Measurements from ENCODE around the gene ENPP4.
"Not testable (repeated sequence)": the region's sequence is repeated elsewhere in the genome, so short reads cannot be mapped to it uniquely, and the experiment has no call there.

Gene ENPP4, protein sequence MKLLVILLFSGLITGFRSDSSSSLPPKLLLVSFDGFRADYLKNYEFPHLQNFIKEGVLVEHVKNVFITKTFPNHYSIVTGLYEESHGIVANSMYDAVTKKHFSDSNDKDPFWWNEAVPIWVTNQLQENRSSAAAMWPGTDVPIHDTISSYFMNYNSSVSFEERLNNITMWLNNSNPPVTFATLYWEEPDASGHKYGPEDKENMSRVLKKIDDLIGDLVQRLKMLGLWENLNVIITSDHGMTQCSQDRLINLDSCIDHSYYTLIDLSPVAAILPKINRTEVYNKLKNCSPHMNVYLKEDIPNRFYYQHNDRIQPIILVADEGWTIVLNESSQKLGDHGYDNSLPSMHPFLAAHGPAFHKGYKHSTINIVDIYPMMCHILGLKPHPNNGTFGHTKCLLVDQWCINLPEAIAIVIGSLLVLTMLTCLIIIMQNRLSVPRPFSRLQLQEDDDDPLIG

DNA sequence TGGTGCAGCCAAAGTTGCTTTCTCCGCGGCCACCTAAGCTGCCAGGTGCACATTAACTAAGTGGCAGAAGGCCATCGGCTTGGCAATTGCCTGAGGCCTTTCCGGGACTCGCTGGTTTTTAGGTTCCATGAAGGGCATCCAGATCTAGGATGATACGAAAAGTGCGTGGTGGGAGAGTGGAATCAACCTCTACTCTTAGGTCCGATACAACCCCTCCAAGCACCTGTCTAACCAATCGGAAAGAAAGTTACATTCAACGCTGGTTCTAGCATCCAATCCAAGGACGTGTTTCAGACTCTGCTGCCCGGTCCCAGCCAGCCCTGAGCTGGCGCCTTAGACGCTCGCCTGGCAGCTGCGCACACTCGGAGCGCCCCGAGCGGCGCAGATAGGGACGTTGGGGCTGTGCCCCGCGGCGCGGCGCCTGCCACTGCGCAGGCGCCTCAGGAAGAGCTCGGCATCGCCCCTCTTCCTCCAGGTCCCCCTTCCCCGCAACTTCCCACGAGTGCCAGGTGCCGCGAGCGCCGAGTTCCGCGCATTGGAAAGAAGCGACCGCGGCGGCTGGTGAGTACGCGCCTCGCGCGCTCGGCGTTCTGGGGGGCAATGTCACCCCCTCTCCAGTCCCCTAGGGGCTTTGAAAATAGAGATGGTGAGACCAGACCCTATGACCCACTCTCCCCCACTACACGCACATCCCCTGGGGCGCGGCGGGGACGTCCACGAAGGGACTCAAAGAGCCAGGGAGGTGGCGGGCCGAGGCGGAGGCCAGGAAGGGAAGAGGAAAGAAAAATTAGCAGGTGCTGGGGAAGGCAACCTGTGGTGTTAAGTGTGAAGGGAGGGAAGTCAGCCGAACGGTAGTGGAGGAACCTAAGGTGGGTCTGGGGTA, at the start of gene ENPP4:
ENPP4 (plus strand) TSS at position 361 of the 883 bp plus-strand sequence. CDS start 9,595 bp downstream, outside the sequence.
- peak within 1 kb of the TSS; percentile 97 for H3K27ac Mint-ChIP-seq
- peaks cover 45% of the 10 kb centered on the region for H3K4me1 Mint-ChIP-seq
- peak within 1 kb of the TSS; percentile 99 for H3K4me3 Mint-ChIP-seq
- ATAC-seq (peak; percentile 100), DNase-seq (ENCODE audit: low spot score in 2 of 2) (peak; percentile 98 to 99)
- peaks cover 6% of the 10 kb centered on the region for H3K36me3 Mint-ChIP-seq
- H3K9me3 Mint-ChIP-seq: no peaks in the 10 kb centered on the region

DNA sequence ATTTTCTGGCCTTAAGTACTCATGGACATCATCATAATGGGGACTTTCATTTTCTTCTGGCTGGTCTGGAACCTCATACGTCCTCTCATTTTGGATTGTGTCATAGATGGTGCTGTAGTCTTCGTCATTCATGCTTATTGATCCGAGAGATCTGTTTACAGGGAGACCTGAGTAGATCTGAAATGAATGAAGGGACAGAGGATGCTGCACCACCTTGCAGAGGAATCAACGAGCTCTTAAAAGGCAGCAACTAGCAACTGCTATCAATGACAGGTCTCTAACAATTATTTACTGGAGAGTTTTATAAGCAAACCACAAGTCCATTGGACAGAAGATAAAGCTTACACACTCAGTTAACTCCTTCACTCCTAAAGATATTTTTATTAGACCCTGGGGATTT, 49.7 kb upstream of the ENPP4 start:
- Mint-ChIP-seq H3K36me3 (no peaks in the 10 kb centered on the region), H3K4me3 (no peak overlapping the region), H3K4me1 (peaks cover 5% of the 10 kb centered on the region), H3K27ac (no peak overlapping the region), H3K9me3 (no peaks in the 10 kb centered on the region)
- no peak for DNase-seq (ENCODE audit: low spot score in 2 of 2)
- ATAC-seq: no peak

DNA sequence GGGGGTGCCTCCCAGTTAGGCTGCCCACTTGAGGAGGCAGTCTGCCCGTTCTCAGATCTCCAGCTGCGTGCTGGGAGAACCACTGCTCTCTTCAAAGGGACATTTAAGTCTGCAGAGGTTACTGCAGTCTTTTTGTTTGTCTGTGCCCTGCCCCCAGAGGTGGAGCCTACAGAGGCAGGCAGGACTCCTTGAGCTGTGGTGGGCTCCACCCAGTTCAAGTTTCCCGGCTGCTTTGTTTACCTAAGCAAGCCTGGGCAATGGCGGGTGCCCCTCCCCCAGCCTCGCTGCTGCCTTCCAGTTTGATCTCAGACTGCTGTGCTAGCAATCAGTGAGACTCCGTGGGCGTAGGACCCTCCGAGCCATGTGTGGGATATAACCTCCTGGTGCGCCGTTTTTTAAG, 44.1 kb upstream of the ENPP4 start:
- not testable (repeated sequence) for H3K9me3 Mint-ChIP-seq

DNA sequence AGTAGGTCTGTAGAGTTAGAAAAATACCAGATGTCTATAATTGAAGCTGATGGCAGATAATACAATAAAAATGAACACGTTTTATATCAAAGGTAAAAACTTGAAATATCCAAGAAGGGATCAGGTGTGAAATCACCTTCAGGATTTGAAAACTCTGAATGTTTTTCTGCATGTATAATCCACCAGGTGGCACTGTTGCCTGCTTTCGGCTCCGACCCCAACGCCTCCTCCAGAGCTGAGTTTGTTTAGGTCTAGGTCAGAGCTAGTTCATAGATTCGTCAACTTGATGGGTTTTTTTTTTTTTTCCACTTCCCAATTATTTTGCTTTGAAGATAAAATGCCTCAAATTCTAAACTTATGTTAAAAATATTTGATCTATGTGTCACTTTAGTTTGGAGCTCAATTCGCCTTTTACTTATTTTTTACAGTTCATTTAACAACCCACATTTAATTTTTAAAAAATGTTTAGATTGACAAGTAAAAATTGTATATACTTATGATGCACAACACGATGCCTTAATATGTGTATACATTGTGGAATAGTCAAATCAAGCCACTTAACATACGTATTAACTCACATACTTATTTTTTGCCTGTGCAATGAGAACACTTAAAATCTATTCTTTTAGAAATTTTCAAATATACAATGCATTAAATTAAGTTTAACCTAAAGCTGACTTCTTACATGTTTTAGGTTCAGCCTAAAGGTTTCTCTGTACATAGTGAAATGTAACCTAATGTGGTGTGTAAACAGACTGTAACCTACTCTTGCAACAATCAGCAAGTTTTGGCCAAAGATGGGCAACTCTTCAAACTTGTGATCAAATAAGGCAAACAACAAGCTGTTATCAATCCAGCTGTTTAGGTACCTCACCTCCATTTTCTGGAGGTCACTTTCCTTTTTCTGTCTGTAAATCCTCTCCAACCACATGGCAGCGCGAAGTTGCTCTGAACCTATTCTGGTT, 39.4 kb upstream of the ENPP4 start:
- Mint-ChIP-seq H3K4me3 (no peak overlapping the region), H3K4me1 (no peaks in the 10 kb centered on the region), H3K27ac (no peak overlapping the region), H3K36me3 (no peaks in the 10 kb centered on the region), H3K9me3 (peaks cover 6% of the 10 kb centered on the region)
- DNase-seq (ENCODE audit: low spot score in 2 of 2): peak; percentile 23 to 68
- ATAC-seq: peak; percentile 50

More for the DNA sequence above, 44.1 kb upstream of the ENPP4 start:
- H3K36me3 Mint-ChIP-seq; H3K27ac Mint-ChIP-seq; ATAC-seq; DNase-seq (ENCODE audit: low spot score in 2 of 2); H3K4me1 Mint-ChIP-seq; H3K4me3 Mint-ChIP-seq: not testable (repeated sequence)

DNA sequence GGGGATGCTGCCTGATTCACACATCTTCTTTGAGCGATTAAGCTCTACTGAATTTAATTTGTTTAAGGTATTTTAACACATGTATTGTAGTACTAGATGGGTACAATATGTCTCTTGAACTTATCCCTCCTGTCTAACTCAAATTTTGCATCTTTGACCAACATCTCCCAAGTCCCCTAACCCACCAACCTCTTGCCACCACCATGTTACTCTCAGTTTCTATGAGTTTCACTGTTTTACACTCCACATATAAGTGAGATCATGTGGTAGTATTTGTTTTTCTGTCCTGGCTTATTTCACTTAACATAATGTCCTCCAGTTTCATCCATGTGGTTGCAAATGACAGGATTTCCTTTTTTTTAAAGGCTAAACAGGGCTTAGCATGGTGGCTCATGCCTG, 38.7 kb upstream of the ENPP4 start:
- no peak overlapping the region for H3K4me3 Mint-ChIP-seq
- ATAC-seq: no peak
- no peak overlapping the region for H3K27ac Mint-ChIP-seq
- peaks cover 12% of the 10 kb centered on the region for H3K9me3 Mint-ChIP-seq
- no peak for DNase-seq (ENCODE audit: low spot score in 2 of 2)
- H3K36me3 Mint-ChIP-seq: no peaks in the 10 kb centered on the region
- H3K4me1 Mint-ChIP-seq: no peaks in the 10 kb centered on the region

DNA sequence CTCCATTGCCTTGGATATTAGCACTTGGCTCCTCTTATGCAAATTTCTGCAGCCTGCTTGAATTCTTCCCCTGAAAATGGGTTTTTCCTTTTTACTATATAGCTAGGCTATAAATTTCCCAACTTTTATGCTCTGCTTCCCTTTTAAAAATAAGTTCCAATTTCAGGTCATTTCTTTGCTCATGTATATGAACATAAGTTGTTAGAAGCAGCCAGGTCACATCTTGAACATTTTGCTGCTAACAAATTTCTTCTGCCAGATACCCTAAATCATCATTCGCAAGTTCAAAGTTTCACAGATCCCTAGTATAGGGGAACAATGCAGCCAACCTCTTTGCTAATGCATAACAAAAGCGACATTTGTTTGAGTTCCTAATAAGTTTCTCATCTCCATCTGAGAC, 34.5 kb upstream of the ENPP4 start:
- Mint-ChIP-seq H3K4me3 (no peak overlapping the region), H3K36me3 (no peaks in the 10 kb centered on the region)
- DNase-seq (ENCODE audit: low spot score in 2 of 2): no peak

DNA sequence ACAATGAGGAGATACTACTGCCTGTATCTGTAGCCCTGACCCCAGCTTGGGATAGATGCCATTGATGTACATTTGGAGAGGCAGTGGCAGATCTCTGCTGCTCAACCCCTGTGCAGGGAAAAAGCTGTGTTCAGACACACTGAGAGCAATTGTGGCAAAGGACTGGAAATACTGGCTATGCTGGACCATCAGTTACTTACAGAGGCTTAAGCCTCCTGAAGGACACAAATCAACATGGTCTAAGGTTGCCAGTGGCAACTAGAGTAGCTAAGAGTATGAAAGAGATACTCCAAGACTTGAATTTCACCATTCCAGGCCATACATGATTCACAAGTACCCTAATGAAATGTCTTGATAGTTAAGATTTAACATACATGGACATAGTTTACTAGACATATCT, 32.4 kb upstream of the ENPP4 start:
- no peak for ATAC-seq
- Mint-ChIP-seq H3K4me3 (no peak overlapping the region), H3K4me1 (no peaks in the 10 kb centered on the region), H3K36me3 (no peaks in the 10 kb centered on the region), H3K27ac (no peak overlapping the region), H3K9me3 (peaks cover 12% of the 10 kb centered on the region)
- no peak for DNase-seq (ENCODE audit: low spot score in 2 of 2)

More for the DNA sequence above, 34.5 kb upstream of the ENPP4 start:
- Mint-ChIP-seq H3K27ac (no peak overlapping the region), H3K4me1 (no peaks in the 10 kb centered on the region), H3K9me3 (peaks cover 12% of the 10 kb centered on the region)
- no peak for ATAC-seq

DNA sequence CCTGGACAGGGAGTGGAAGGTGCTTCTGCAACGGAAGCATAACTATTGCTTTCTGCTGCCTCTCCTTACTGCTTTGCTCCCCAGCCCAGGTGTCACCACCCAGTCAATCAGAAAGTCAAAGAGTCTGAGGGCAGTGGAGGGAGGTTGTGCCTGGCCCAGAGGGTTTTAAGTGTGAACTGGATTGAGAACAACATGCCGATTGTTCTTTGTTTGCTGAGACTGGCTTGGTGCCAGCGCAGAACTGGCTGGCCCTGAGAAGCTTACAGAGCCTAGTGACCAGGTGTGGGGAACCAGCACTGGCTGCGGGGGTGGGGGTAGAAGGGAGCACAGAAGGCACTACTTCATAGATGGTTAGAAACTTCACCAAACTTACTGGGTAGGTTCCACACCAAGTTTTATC, 31.1 kb upstream of the ENPP4 start:
- ATAC-seq (no peak), DNase-seq (ENCODE audit: low spot score in 2 of 2) (no peak)
- peaks cover 5% of the 10 kb centered on the region for H3K4me1 Mint-ChIP-seq
- no peak overlapping the region for H3K4me3 Mint-ChIP-seq
- no peaks in the 10 kb centered on the region for H3K36me3 Mint-ChIP-seq
- peaks cover 12% of the 10 kb centered on the region for H3K9me3 Mint-ChIP-seq
- no peak overlapping the region for H3K27ac Mint-ChIP-seq

DNA sequence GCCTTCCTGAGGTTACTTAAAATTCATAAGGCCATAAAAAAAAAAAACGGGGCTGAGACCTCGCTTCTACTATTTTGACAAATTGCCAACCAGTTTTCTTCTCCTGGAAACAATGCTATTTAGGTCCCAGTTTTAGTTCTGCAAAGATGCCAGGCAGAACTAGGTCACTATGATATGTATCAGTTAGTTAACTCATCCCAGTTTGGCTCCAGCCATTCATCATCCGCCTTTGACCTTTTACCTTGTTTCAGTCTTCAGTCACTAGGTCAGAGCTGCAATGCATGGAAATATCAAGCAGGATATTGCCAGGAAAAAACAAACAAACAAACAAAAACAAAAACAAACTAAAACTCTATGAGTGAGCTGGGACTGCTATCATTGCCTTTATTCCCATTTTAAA, 29.8 kb upstream of the ENPP4 start:
- Mint-ChIP-seq H3K36me3 (no peaks in the 10 kb centered on the region), H3K4me1 (peaks cover 12% of the 10 kb centered on the region), H3K27ac (no peak overlapping the region), H3K4me3 (no peak overlapping the region), H3K9me3 (peaks cover 9% of the 10 kb centered on the region)
- DNase-seq (ENCODE audit: low spot score in 2 of 2) (no peak), ATAC-seq (no peak)

DNA sequence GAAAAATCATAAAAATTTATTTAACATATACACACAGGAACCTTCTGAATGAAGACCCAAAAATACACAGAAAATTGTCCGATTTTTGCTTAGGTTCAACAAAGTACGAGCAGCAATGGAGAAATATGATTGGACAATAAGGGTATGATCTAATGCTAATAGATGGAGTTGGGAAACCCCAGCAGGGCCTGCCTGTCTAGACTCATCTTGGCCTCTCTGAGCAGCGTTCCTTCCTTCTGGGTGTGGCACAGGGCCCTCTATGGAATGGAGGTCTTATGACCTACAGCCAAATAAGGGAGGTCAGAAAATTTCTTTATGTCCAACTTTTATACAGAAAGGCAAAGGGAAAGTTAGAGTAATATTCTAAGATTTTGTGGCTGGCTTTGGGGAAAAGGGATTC, 27.7 kb upstream of the ENPP4 start:
- DNase-seq (ENCODE audit: low spot score in 2 of 2) (no peak), ATAC-seq (no peak)
- Mint-ChIP-seq H3K4me1 (peaks cover 19% of the 10 kb centered on the region), H3K36me3 (no peaks in the 10 kb centered on the region), H3K4me3 (no peak overlapping the region), H3K9me3 (no peaks in the 10 kb centered on the region), H3K27ac (no peak overlapping the region)

DNA sequence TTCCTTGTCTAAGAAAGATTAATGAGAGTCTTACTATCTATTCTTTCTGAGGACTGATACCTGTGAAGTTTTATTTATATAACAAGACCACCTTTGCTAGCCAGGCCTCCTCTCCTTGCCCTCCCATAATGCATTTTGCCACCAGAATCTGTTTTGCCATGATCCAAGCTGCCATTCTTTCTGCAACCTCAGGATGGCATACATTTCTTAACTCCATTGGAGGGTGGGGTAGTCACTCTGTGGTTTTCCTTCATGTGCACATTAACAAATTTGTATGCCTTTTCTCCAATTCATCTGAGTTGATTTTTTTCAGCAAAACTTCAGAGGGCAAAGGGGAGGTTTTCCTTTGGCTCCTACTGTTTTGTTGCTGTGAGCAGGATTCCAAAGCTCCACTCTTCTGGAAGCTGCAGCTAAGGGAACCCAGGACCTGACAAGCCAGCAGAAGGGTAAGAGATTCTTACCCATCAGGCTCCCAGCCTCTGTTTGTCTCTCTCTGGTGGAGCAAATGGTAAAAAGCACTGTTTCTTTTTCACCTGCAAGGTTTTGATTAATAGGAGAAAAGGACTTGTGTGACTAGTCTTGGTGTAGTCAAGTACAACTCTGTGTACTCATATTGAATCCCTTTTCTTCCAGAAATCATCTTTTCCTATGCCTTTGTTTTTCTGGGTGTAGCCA, 26.2 kb upstream of the ENPP4 start:
- DNase-seq (ENCODE audit: low spot score in 2 of 2): no peak
- Mint-ChIP-seq H3K9me3 (peaks cover 2% of the 10 kb centered on the region), H3K27ac (peak overlapping the region; percentile 9), H3K4me3 (no peak overlapping the region), H3K4me1 (peaks cover 19% of the 10 kb centered on the region), H3K36me3 (no peaks in the 10 kb centered on the region)
- ATAC-seq: no peak

DNA sequence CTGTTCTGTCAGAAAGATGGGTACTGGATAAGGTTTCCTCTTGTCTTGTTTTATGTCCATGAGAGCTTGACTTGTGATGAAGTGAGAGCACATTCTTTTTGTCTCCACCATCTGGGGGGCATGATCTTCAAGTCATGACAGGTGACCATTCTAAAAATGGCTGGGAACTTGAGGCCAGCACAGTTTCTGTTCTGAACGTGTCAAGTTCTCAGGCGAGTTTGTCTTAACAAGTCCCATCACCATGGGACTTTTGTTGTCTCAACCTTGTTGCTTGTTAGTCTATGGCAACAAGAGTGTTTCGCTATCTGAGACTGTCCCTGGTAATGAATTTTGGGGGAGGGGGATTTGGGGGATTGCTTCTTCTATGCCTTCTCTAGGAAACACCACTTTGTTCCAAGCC, 25.6 kb upstream of the ENPP4 start:
- Mint-ChIP-seq H3K36me3 (no peaks in the 10 kb centered on the region), H3K4me3 (no peak overlapping the region), H3K27ac (peak overlapping the region; percentile 9), H3K4me1 (peaks cover 19% of the 10 kb centered on the region), H3K9me3 (peaks cover 2% of the 10 kb centered on the region)
- no peak for ATAC-seq
- no peak for DNase-seq (ENCODE audit: low spot score in 2 of 2)

DNA sequence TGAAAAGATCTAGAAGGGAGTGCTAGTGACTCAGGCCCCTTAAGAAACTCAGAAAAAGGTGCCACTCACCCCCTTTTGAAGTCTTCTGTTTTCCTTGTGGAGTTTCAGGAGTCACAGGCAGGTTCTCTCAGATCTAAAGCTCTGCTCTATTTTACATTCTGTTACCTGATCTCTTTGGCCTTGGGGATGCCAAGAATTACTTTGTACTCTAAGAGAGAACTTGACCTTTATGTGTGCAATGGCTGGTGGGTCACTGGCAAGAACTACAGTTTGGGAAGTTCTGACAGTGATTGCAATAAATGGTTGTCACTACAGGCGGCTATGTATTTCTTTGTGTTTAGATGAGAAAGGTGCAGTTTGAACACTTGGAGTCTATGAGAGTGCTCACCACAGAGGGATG, 24.2 kb upstream of the ENPP4 start:
- Mint-ChIP-seq H3K4me3 (no peak overlapping the region), H3K36me3 (no peaks in the 10 kb centered on the region), H3K27ac (no peak overlapping the region), H3K4me1 (peaks cover 19% of the 10 kb centered on the region), H3K9me3 (peaks cover 2% of the 10 kb centered on the region)
- no peak for ATAC-seq
- no peak for DNase-seq (ENCODE audit: low spot score in 2 of 2)

DNA sequence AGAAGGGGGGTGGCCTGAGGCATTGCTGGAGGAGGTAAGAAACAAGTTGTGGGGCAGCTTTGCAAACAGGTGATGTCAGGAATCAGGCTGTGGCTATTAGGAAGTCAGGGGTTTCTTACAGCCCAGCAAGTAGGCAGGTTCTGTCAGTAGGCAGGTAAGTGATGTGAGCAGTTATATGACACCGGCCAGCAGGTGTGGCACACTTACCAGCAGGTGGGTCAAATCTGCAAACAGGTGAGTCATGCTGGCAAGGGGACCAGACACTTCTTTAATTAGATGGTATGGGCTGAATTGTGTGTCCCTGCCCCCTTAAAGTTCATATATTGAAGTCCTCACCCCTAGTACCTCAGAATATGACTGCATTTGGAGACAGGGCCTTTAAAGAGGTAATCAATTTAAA, 16.4 kb upstream of the ENPP4 start:
- ATAC-seq: no peak
- Mint-ChIP-seq H3K4me3 (no peak overlapping the region), H3K36me3 (no peaks in the 10 kb centered on the region), H3K27ac (no peak overlapping the region), H3K9me3 (no peaks in the 10 kb centered on the region), H3K4me1 (peaks cover 13% of the 10 kb centered on the region)
- DNase-seq (ENCODE audit: low spot score in 2 of 2): no peak

All from stimulated activated effector memory CD8-positive, alpha-beta T cell treated with anti-CD3 and anti-CD28 coated beads, Interleukin-12 subunit alpha, Interleukin-12 subunit beta, amount 100 ng/mL, for 72 hours (primary cell).